Smooth muscle cell (in vitro differentiated cells): Measurements from ENCODE around the gene KRTAP3-3. TPM values are rescaled to one million over a fixed set of nuclear protein-coding genes. Genes with fewer than 3 reads are reported as not detected.

Source experiments
- DNase-seq: peaks from one replicate; lab custom pipeline; 2025; ENCODE audit not compliant: unreplicated experiment; lab: John Stamatoyannopoulos, UW
- H2AFZ ChIP-seq: fragments of 200-600 bp; sonication (generic); 2 replicates; pipeline ENCODE4 v1.6.0; 2016; ENCODE audit warnings: antibody characterized with exemption, low read depth, mild to moderate bottlenecking
- H3F3A ChIP-seq: fragments of 200-600 bp; sonication (generic); 2 replicates; pipeline ENCODE4 v1.6.0; 2017; ENCODE audit warnings: antibody characterized with exemption, low read depth
- H3K27ac ChIP-seq: fragments of 200-600 bp; sonication (generic); 2 replicates; pipeline ENCODE4 v1.5.1; 2016; ENCODE audit warnings: low read depth, mild to moderate bottlenecking
- H3K27me3 ChIP-seq: fragments of 200-600 bp; sonication (generic); 2 replicates; pipeline ENCODE4 v1.6.1; 2016; ENCODE audit warnings: low read depth, mild to moderate bottlenecking
- H3K36me3 ChIP-seq: fragments of 200-600 bp; sonication (generic); 2 replicates; pipeline ENCODE4 v1.5.1; 2016; ENCODE audit warnings: low read depth
- H3K4me1 ChIP-seq: fragments of 200-600 bp; sonication (generic); 2 replicates; pipeline ENCODE4 v1.5.1; 2016; ENCODE audit warnings: low read depth
- H3K4me2 ChIP-seq: fragments of 200-600 bp; sonication (generic); 2 replicates; pipeline ENCODE4 v1.6.0; 2016; ENCODE audit warnings: mild to moderate bottlenecking
- H3K4me3 ChIP-seq: fragments of 200-600 bp; sonication (generic); 2 replicates; pipeline ENCODE4 v1.5.1; 2016; ENCODE audit warnings: mild to moderate bottlenecking
- H3K79me2 ChIP-seq: fragments of 200-600 bp; sonication (generic); 2 replicates; pipeline ENCODE4 v1.6.0; 2016; ENCODE audit warnings: low read depth, mild to moderate bottlenecking
- H3K9ac ChIP-seq: fragments of 200-600 bp; sonication (generic); 2 replicates; pipeline ENCODE4 v1.6.0; 2016; ENCODE audit warnings: low read depth
- H3K9me3 ChIP-seq: fragments of 200-600 bp; sonication (generic); replicated peaks from 2 replicates; pipeline ENCODE4 v1.5.1; 2016; ENCODE audit warnings: low read depth
- H4K20me1 ChIP-seq: fragments of 200-600 bp; sonication (generic); 2 replicates; pipeline ENCODE4 v1.6.0; 2016; ENCODE audit warnings: low read depth
- CTCF ChIP-seq: fragments of 200-600 bp; sonication (generic); IDR thresholded peaks from 2 replicates; pipeline ENCODE4 v1.5.1; 2017; ENCODE audit warnings: borderline replicate concordance, mild to moderate bottlenecking, antibody characterized with exemption; ENCODE audit not compliant: insufficient read depth, poor library complexity, severe bottlenecking
- WGBS: methylation state at CpG from one replicate; pipeline ENCODE4 v1.1.7; 2016; ENCODE audit warnings: low lambda C conversion rate; 5-methylcytosine and 5-hydroxymethylcytosine counted together
- polyA plus RNA-seq: library from polyadenylated mRNA; unstranded; fragments of >200 nt; fragmentation: Nextera tagmentation; extraction: Ambion mirVana; gene quantifications from 2 replicates; pipeline ENCODE4 v1.2.1, GENCODE V29; 2016
- total RNA-seq: library from RNA; depleted of rRNA; stranded (reverse); fragments of >200 nt; gene quantifications from 2 replicates; pipeline ENCODE4 v1.2.3, GENCODE V29; 2014

The KRTAP3-3 gene
- total and polyA plus RNA-seq, 2 experiments from 2014 or later = not detected

- no peaks in the 10 kb centered on the region for H3F3A ChIP-seq
- no peaks in the 10 kb centered on the region for H3K27me3 ChIP-seq
- 83% methylated on average over 12 of the region's 12 CpGs for WGBS
- H3K4me1 ChIP-seq = no peaks in the 10 kb centered on the region
- H3K27ac ChIP-seq = no peak within 1 kb of the TSS
- H4K20me1 ChIP-seq = no peaks in the 10 kb centered on the region
- H3K4me2 ChIP-seq = no peak within 1 kb of the TSS
- no peak for DNase-seq
- H3K9me3 ChIP-seq = no peaks in the 10 kb centered on the region
- H3K36me3 ChIP-seq = no peaks in the 10 kb centered on the region
- no peak within 1 kb of the TSS for H3K4me3 ChIP-seq
- no peak for TF ChIP-seq CTCF
- H2AFZ ChIP-seq = no peak within 1 kb of the TSS
- no peak within 1 kb of the TSS for H3K9ac ChIP-seq
- H3K79me2 ChIP-seq = no peaks in the 10 kb centered on the region
These were observed 35.8 kb upstream of the KRTAP3-3 start, which contains the start of gene KRTAP1-4 for GRCh38 chr17:41029633-41030245. KRTAP1-4 (minus strand) TSS chr17:41030195; CDS start chr17:41030078, 117 bp downstream.

GRCh38 chr17:41026715-41027471 lies 32.9 kb upstream of the KRTAP3-3 start, which contains the start of gene KRTAP1-5:
KRTAP1-5 (minus strand) TSS chr17:41027208; CDS start chr17:41027155, 53 bp downstream.
- WGBS = 77% methylated on average over 9 of the region's 9 CpGs
- peak within 1 kb of the TSS; percentile 47 for H3K4me2 ChIP-seq

GRCh38 chr17:41024697-41025096 lies 30.7 kb upstream of the KRTAP3-3 start:
- Histone ChIP-seq H3K4me3 (no peak overlapping the region), H3K9me3 (no peaks in the 10 kb centered on the region), H3K27me3 (no peaks in the 10 kb centered on the region), H3K27ac (no peak overlapping the region), H2AFZ (no peak overlapping the region), H3F3A (no peaks in the 10 kb centered on the region), H3K4me1 (no peaks in the 10 kb centered on the region), H4K20me1 (no peaks in the 10 kb centered on the region), H3K9ac (no peak overlapping the region), H3K4me2 (no peak overlapping the region), H3K79me2 (no peaks in the 10 kb centered on the region), H3K36me3 (no peaks in the 10 kb centered on the region)
- no peak for TF ChIP-seq CTCF
- DNase-seq = no peak
- 72% methylated on average over 3 of the region's 3 CpGs for WGBS

More at GRCh38 chr17:41026715-41027471, 32.9 kb upstream of the KRTAP3-3 start, which contains the start of gene KRTAP1-5:
- DNase-seq = no peak
- Histone ChIP-seq H3K79me2 (no peaks in the 10 kb centered on the region), H3K4me1 (no peaks in the 10 kb centered on the region), H3K36me3 (no peaks in the 10 kb centered on the region), H4K20me1 (no peaks in the 10 kb centered on the region), H3K9me3 (no peaks in the 10 kb centered on the region), H3K4me3 (no peak within 1 kb of the TSS), H3K9ac (no peak within 1 kb of the TSS), H3K27ac (no peak within 1 kb of the TSS), H3K27me3 (no peaks in the 10 kb centered on the region), H2AFZ (no peak within 1 kb of the TSS), H3F3A (no peaks in the 10 kb centered on the region)
- TF ChIP-seq CTCF = no peak
